ENCODE measurements around the gene FILIP1L.

Gene FILIP1L

DNA sequence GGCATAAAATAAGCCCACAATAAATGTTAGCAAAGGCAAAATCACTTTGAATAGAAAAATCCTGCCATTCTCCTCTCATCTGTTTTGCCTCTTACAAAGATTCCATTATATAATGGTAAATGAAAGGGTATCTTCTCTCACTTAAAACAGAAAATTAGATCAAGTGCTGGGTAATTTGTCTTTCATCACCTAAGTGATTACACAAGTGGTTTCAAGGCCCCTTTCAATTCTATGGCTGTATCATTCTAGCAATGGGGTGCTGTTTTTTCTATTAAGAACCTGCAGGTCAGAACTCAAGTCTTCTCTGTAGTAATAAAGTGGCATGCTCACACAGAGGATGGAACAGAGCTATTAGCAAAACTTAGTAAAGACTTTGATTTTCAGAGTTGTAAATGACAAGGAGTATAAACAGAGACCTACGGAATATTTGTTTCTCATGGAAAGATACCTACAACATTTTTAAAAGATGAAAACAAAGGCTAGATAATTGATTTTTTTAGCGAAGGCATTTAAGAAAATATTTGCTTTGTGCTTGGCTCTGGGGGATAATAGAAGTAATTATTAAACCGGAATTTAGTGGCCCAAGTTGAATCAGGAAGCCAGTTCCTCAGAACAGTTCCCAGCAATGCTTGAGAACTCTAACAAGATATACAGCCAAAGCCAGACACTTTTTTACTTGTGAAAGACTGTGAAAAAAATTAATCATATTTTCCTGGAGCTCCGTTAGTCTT is 159.2 kb downstream of the FILIP1L start:
- H3K27ac ChIP-seq, result no peak overlapping the region
- TF ChIP-seq, protein P1, sequence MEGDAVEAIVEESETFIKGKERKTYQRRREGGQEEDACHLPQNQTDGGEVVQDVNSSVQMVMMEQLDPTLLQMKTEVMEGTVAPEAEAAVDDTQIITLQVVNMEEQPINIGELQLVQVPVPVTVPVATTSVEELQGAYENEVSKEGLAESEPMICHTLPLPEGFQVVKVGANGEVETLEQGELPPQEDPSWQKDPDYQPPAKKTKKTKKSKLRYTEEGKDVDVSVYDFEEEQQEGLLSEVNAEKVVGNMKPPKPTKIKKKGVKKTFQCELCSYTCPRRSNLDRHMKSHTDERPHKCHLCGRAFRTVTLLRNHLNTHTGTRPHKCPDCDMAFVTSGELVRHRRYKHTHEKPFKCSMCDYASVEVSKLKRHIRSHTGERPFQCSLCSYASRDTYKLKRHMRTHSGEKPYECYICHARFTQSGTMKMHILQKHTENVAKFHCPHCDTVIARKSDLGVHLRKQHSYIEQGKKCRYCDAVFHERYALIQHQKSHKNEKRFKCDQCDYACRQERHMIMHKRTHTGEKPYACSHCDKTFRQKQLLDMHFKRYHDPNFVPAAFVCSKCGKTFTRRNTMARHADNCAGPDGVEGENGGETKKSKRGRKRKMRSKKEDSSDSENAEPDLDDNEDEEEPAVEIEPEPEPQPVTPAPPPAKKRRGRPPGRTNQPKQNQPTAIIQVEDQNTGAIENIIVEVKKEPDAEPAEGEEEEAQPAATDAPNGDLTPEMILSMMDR (conservative IDR thresholded peaks at IDR 0.05), result no peak
- TF ChIP-seq ZFX (IDR thresholded peaks at IDR 0.05), result no peak

DNA sequence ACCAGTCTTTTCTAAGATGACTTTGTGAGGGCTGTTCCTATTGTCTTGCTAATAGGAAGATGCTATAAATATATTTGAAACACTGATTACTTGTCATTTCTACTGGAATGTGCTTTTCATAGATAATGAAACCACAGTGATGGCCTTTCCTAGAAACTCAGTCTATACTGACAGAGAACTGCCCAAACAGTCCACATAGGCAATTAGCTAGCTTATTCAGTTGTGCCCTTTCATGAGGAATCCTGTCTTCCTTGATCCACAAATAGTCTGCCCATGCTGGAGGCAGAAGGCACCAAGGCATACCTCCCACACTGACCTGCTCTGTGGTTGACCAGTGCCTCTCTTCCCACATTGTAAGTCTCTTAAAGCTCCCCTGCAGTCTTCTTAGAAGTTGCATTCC is 160.7 kb downstream of the FILIP1L start:
- no peak for TF ChIP-seq ZFX (IDR thresholded peaks at IDR 0.05)
- TF ChIP-seq, protein P1 (conservative IDR thresholded peaks at IDR 0.05), result no peak
- H3K27ac ChIP-seq, result no peak overlapping the region

DNA sequence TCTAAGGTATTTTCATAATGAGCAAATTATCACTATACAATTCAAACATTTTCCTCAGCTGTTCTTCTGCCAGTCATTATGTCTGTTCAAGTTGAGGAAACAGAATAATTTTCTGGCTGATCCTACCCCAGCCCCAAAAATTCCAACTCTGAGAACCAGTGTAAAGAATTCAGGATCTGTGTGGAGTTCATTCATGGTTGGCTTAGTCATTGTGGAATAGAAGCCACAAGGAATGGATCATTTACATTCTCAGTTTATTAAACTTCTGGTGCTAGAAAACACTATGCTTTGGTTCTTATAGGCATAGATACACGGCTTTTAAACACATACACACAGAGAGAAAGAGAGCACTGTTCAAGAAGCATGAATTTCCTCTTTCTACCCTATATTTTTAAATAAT is 162.0 kb downstream of the FILIP1L start:
- no peak for TF ChIP-seq ZFX (IDR thresholded peaks at IDR 0.05)
- TF ChIP-seq, protein P1 (conservative IDR thresholded peaks at IDR 0.05), result no peak
- H3K27ac ChIP-seq, result no peak overlapping the region

DNA sequence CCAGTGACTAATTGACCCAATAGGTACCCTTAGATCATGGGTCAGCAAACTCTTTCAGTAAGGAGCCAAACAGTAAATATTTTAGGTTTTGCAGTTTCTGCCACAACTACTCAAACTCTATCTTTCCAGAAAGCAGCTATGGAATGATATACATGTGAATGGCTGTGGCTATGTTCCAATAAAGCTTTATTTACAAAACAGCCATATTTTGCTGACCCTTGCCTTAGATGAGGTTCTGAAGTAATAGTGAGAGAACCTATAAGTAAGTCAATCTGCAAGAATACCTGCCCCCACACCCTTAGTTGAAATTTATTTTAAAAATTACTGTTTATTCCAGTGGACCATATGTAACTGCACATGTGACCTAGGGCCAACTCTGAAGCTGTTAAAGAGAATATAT is 162.6 kb downstream of the FILIP1L start:
- TF ChIP-seq ZFX (IDR thresholded peaks at IDR 0.05), result no peak
- TF ChIP-seq, protein P1 (conservative IDR thresholded peaks at IDR 0.05), result no peak
- no peak overlapping the region for H3K27ac ChIP-seq

DNA sequence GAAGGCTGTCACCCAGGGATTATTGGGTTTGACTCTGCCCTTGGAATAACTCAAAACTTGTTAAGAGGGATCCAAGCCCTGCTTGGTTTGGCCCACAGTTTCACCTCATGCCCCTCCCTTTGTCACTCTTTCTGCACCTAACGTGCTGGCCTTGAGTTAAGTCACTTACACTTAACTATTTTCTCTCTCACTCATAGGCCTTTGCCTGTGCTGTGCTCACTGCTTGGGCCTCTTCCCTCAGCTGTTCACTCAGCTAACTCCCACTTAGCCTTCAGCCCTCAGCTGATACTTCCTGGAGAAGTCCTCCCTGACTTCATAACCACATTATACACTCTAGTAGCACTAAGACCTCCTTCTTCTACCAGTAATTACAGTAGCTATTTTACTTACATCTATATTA is 163.4 kb downstream of the FILIP1L start:
- TF ChIP-seq ZFX (IDR thresholded peaks at IDR 0.05), result no peak
- TF ChIP-seq, protein P1 (conservative IDR thresholded peaks at IDR 0.05), result no peak
- no peak overlapping the region for H3K27ac ChIP-seq

DNA sequence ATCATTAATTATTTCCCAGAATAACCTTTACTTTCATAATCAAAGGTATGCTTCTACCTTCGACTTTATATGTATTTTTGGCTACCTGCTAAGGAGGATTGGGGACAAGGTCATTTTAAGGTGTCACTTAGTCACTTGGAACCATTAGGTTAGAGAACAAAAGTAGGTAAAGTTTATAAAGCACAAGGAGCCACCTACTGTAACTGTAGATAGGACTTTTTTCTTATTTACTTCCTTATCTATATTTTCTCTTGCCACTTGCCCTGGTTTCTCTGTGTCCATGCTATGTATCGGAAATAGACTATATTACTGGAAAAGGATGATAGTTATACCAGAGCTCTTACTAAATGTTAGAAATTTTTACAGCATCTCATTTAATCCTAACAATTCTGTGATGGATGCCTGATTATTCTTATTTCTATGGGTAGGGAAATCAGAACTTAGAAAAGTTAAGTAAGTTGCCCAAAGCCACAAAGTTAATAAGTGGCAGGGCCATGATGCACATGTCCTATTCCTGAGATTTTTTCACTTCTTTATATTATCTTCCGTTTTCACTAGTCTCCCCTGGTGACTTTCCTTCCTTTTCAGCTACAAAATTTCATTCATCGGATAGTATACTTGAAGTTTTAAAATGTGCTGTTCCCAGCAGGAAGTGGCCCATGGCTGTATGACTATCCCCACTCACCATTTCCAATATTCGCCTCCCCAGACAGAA is 164.2 kb downstream of the FILIP1L start:
- TF ChIP-seq, protein P1 (conservative IDR thresholded peaks at IDR 0.05), result no peak
- TF ChIP-seq ZFX (IDR thresholded peaks at IDR 0.05), result no peak
- no peak overlapping the region for H3K27ac ChIP-seq

DNA sequence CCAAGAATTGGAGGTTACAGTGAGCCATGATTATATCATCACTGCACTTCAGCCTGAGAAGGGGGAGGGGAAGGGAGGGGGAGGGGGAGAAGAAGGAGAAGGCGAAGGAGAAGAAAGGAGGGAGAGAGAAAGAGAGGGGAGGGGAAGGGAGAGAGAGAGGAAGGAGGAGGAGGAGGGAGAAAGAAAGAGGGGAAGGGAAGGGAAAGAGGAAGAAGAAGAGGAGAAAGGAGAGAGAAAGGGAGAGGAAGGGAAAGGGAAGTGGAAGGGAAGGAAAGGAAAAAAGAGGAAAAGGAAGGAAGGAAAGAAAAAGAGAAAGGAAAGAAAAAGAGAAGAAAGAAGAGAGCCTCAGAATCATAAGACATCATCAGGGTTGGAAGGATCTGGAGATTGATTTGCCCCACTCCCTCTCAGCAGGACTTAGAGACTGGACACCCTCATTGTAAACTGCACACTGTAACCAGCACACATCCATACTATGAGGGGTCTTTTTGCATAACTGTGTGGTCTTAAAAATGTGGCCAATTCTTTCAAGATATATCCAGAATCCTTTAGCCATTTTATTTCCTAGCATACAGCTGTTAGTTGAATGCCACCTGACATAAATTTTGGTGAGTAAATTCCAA is 165.7 kb downstream of the FILIP1L start:
- H3K27ac ChIP-seq, result no peak overlapping the region

More for the DNA sequence above, 165.7 kb downstream of the FILIP1L start:
- TF ChIP-seq, protein P1 (conservative IDR thresholded peaks at IDR 0.05), result no peak
- TF ChIP-seq ZFX (IDR thresholded peaks at IDR 0.05), result no peak
